Hepatocyte (in vitro differentiated cells): ENCODE data around the gene GPX7.

Experiments used
- EZH2phosphoT487 ChIP-seq: fragments of 200-600 bp; sonication (generic); IDR thresholded peaks from one replicate; pipeline ENCODE4 v1.6.1; 2018; ENCODE audit warnings: antibody characterized with exemption, mild to moderate bottlenecking, low read depth, moderate library complexity; ENCODE audit not compliant: unreplicated experiment, severe bottlenecking
- TF ChIP-seq, protein P1 (sequence below): fragments of 200-600 bp; sonication (generic); IDR thresholded peaks from 2 replicates; pipeline ENCODE4 v1.5.1; 2016; ENCODE audit warnings: antibody characterized with exemption, mild to moderate bottlenecking; ENCODE audit not compliant: poor library complexity

DNA sequence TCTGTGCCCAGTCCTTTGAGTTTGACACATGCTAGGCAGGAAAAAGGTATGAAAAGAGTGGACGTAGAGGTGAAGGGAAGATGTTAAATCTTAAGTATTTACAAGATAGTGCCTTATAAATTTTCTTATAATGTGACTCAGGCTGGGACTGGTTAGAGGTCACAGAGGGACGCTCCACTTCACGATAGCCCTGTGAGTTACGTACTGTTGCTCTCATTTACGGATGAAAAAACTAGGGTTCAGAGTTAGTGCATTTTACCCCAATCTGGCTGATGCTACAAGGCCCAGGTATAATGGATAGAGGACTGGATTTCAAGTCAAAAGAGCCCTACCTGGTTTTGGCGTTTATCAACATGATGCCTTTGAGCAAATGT is 47.9 kb upstream of the GPX7 start:
- TF ChIP-seq, protein P1, sequence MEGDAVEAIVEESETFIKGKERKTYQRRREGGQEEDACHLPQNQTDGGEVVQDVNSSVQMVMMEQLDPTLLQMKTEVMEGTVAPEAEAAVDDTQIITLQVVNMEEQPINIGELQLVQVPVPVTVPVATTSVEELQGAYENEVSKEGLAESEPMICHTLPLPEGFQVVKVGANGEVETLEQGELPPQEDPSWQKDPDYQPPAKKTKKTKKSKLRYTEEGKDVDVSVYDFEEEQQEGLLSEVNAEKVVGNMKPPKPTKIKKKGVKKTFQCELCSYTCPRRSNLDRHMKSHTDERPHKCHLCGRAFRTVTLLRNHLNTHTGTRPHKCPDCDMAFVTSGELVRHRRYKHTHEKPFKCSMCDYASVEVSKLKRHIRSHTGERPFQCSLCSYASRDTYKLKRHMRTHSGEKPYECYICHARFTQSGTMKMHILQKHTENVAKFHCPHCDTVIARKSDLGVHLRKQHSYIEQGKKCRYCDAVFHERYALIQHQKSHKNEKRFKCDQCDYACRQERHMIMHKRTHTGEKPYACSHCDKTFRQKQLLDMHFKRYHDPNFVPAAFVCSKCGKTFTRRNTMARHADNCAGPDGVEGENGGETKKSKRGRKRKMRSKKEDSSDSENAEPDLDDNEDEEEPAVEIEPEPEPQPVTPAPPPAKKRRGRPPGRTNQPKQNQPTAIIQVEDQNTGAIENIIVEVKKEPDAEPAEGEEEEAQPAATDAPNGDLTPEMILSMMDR, result no peak
- no peak for TF ChIP-seq EZH2phosphoT487
